Measurements from ENCODE around the gene MCTP1.

MCTP1 gene

GRCh38 chr5:95164861-95165260, 120.0 kb downstream of the MCTP1 start:
- no peak for DNase-seq
- ChIA-PET CTCF (interaction anchor here (1.0 kb wide), 1 partner anchor 13 kb away, joined by 3 read pairs; no protein-coding TSS in a partner anchor), POLR2A (no interaction called here)
- no peaks in the 10 kb centered on the region for H3K27me3 ChIP-seq (replicated peaks in 2 of 5; ENCODE audit: control insufficient read depth in 4 of 5, insufficient read depth in 5 of 5, low read length in 4 of 5)
- H3K27ac ChIP-seq (ENCODE audit: insufficient read depth in 1 of 2, low read depth in 1 of 2, low read length in 2 of 2, poor library complexity in 1 of 2, severe bottlenecking in 2 of 2): no peak overlapping the region
- 100% methylated on average over 1 of the region's 2 CpGs for WGBS (ENCODE audit: insufficient coverage)
- no peak overlapping the region for H3K4me3 ChIP-seq (ENCODE audit: control insufficient read depth in 1 of 7, extremely low read depth in 1 of 7, insufficient read depth in 4 of 7, low read depth in 2 of 7, low read length in 6 of 7)
- peaks cover 0 to 2% (median 0%) of the 10 kb centered on the region in 5 experiments for H3K9me3 ChIP-seq (ENCODE audit: control extremely low read depth in 1 of 5, control insufficient read depth in 4 of 5, insufficient read depth in 2 of 5, low read depth in 1 of 5, low read length in 4 of 5)
- no peaks in the 10 kb centered on the region for H3K36me3 ChIP-seq (ENCODE audit: control insufficient read depth in 4 of 4, insufficient read depth in 4 of 4, low read length in 3 of 4)
- peaks cover 11 to 23% (median 16%) of the 10 kb centered on the region in 4 experiments for H3K4me1 ChIP-seq (ENCODE audit: control extremely low read depth in 1 of 4, control insufficient read depth in 4 of 4, insufficient read depth in 4 of 4, low read length in 3 of 4)

- ChIA-PET CTCF (no interaction called here), POLR2A (interaction anchor here (0.6 kb wide), 1 partner anchor 91 kb away, joined by 3 read pairs; no protein-coding TSS in a partner anchor)
- Histone ChIP-seq H3K9me3 (ENCODE audit: control extremely low read depth in 1 of 5, control insufficient read depth in 4 of 5, insufficient read depth in 2 of 5, low read depth in 1 of 5, low read length in 4 of 5) (peaks cover 0 to 2% (median 0%) of the 10 kb centered on the region in 5 experiments), H3K27ac (ENCODE audit: insufficient read depth in 1 of 2, low read depth in 1 of 2, low read length in 2 of 2, poor library complexity in 1 of 2, severe bottlenecking in 2 of 2) (peak overlapping the region in 1 of 2 experiments; percentile 65), H3K4me3 (ENCODE audit: control insufficient read depth in 1 of 7, extremely low read depth in 1 of 7, insufficient read depth in 4 of 7, low read depth in 2 of 7, low read length in 6 of 7) (no peak overlapping the region), H3K4me1 (ENCODE audit: control extremely low read depth in 1 of 4, control insufficient read depth in 4 of 4, insufficient read depth in 4 of 4, low read length in 3 of 4) (peaks cover 11 to 23% (median 16%) of the 10 kb centered on the region in 4 experiments), H3K36me3 (ENCODE audit: control insufficient read depth in 4 of 4, insufficient read depth in 4 of 4, low read length in 3 of 4) (no peaks in the 10 kb centered on the region), H3K27me3 (replicated peaks in 2 of 5; ENCODE audit: control insufficient read depth in 4 of 5, insufficient read depth in 5 of 5, low read length in 4 of 5) (no peaks in the 10 kb centered on the region)
- no peak for DNase-seq
Measured at GRCh38 chr5:95163079-95163478, 121.8 kb downstream of the MCTP1 start.

- CTCF ChIA-PET: no interaction called here
- Histone ChIP-seq H3K9me3 (ENCODE audit: control extremely low read depth in 1 of 5, control insufficient read depth in 4 of 5, insufficient read depth in 2 of 5, low read depth in 1 of 5, low read length in 4 of 5) (peaks cover 0 to 2% (median 0%) of the 10 kb centered on the region in 5 experiments), H3K4me3 (ENCODE audit: control insufficient read depth in 1 of 7, extremely low read depth in 1 of 7, insufficient read depth in 4 of 7, low read depth in 2 of 7, low read length in 6 of 7) (peak overlapping the region in 5 of 7 experiments; percentile 4 to 35 (median 26)), H3K27ac (ENCODE audit: insufficient read depth in 1 of 2, low read depth in 1 of 2, low read length in 2 of 2, poor library complexity in 1 of 2, severe bottlenecking in 2 of 2) (peak overlapping the region; percentile 19 to 65), H3K4me1 (ENCODE audit: control extremely low read depth in 1 of 4, control insufficient read depth in 4 of 4, insufficient read depth in 4 of 4, low read length in 3 of 4) (peaks cover 11 to 23% (median 16%) of the 10 kb centered on the region in 4 experiments), H3K36me3 (ENCODE audit: control insufficient read depth in 4 of 4, insufficient read depth in 4 of 4, low read length in 3 of 4) (no peaks in the 10 kb centered on the region), H3K27me3 (replicated peaks in 2 of 5; ENCODE audit: control insufficient read depth in 4 of 5, insufficient read depth in 5 of 5, low read length in 4 of 5) (no peaks in the 10 kb centered on the region)
- POLR2A ChIA-PET: interaction anchor here (0.6 kb wide), 1 partner anchor 90 kb away, joined by 3 read pairs; no protein-coding TSS in a partner anchor
- peak; percentile 33 to 84 (median 79) for DNase-seq
Measured at GRCh38 chr5:95162231-95162992, 122.5 kb downstream of the MCTP1 start.

- WGBS (ENCODE audit: insufficient coverage): 82% methylated on average over 1 of the region's 1 CpG
- no peak for DNase-seq
- Histone ChIP-seq H3K4me3 (ENCODE audit: control insufficient read depth in 1 of 7, extremely low read depth in 1 of 7, insufficient read depth in 4 of 7, low read depth in 2 of 7, low read length in 6 of 7) (no peak overlapping the region), H3K9me3 (ENCODE audit: control extremely low read depth in 1 of 5, control insufficient read depth in 4 of 5, insufficient read depth in 2 of 5, low read depth in 1 of 5, low read length in 4 of 5) (no peaks in the 10 kb centered on the region), H3K4me1 (ENCODE audit: control extremely low read depth in 1 of 4, control insufficient read depth in 4 of 4, insufficient read depth in 4 of 4, low read length in 3 of 4) (peaks cover 11 to 23% (median 16%) of the 10 kb centered on the region in 4 experiments), H3K27ac (ENCODE audit: insufficient read depth in 1 of 2, low read depth in 1 of 2, low read length in 2 of 2, poor library complexity in 1 of 2, severe bottlenecking in 2 of 2) (no peak overlapping the region), H3K27me3 (replicated peaks in 2 of 5; ENCODE audit: control insufficient read depth in 4 of 5, insufficient read depth in 5 of 5, low read length in 4 of 5) (no peaks in the 10 kb centered on the region), H3K36me3 (ENCODE audit: control insufficient read depth in 4 of 4, insufficient read depth in 4 of 4, low read length in 3 of 4) (no peaks in the 10 kb centered on the region)
- ChIA-PET CTCF (no interaction called here), POLR2A (interaction anchor here (0.6 kb wide), 1 partner anchor 96 kb away, joined by 3 read pairs; no protein-coding TSS in a partner anchor)
Measured at GRCh38 chr5:95159603-95160002, 125.3 kb downstream of the MCTP1 start.

GRCh38 chr5:95155888-95156287, 129.0 kb downstream of the MCTP1 start:
- ChIA-PET POLR2A (no interaction called here), CTCF (interaction anchor here (1.1 kb wide), 1 partner anchor 9 kb away, joined by 3 read pairs; no protein-coding TSS in a partner anchor)

GRCh38 chr5:95153511-95153910, 131.4 kb downstream of the MCTP1 start:
- 55% methylated on average over 1 of the region's 2 CpGs for WGBS (ENCODE audit: insufficient coverage)
- ChIA-PET POLR2A (interaction anchor here (0.6 kb wide), 1 partner anchor 66 kb away, joined by 3 read pairs; no protein-coding TSS in a partner anchor), CTCF (no interaction called here)
- Histone ChIP-seq H3K9me3 (ENCODE audit: control extremely low read depth in 1 of 5, control insufficient read depth in 4 of 5, insufficient read depth in 2 of 5, low read depth in 1 of 5, low read length in 4 of 5) (peaks cover 0 to 6% (median 2%) of the 10 kb centered on the region in 5 experiments), H3K36me3 (ENCODE audit: control insufficient read depth in 4 of 4, insufficient read depth in 4 of 4, low read length in 3 of 4) (no peaks in the 10 kb centered on the region), H3K4me1 (ENCODE audit: control extremely low read depth in 1 of 4, control insufficient read depth in 4 of 4, insufficient read depth in 4 of 4, low read length in 3 of 4) (no peaks in the 10 kb centered on the region), H3K4me3 (ENCODE audit: control insufficient read depth in 1 of 7, extremely low read depth in 1 of 7, insufficient read depth in 4 of 7, low read depth in 2 of 7, low read length in 6 of 7) (no peak overlapping the region), H3K27ac (ENCODE audit: insufficient read depth in 1 of 2, low read depth in 1 of 2, low read length in 2 of 2, poor library complexity in 1 of 2, severe bottlenecking in 2 of 2) (no peak overlapping the region), H3K27me3 (replicated peaks in 2 of 5; ENCODE audit: control insufficient read depth in 4 of 5, insufficient read depth in 5 of 5, low read length in 4 of 5) (no peaks in the 10 kb centered on the region)
- no peak for DNase-seq

More at GRCh38 chr5:95155888-95156287, 129.0 kb downstream of the MCTP1 start:
- H3K4me1 ChIP-seq (ENCODE audit: control extremely low read depth in 1 of 4, control insufficient read depth in 4 of 4, insufficient read depth in 4 of 4, low read length in 3 of 4): peaks cover 0 to 1% (median under 1%) of the 10 kb centered on the region in 4 experiments
- no peak for DNase-seq
- H3K27me3 ChIP-seq (replicated peaks in 2 of 5; ENCODE audit: control insufficient read depth in 4 of 5, insufficient read depth in 5 of 5, low read length in 4 of 5): no peaks in the 10 kb centered on the region
- no peak overlapping the region for H3K4me3 ChIP-seq (ENCODE audit: control insufficient read depth in 1 of 7, extremely low read depth in 1 of 7, insufficient read depth in 4 of 7, low read depth in 2 of 7, low read length in 6 of 7)
- no peaks in the 10 kb centered on the region for H3K9me3 ChIP-seq (ENCODE audit: control extremely low read depth in 1 of 5, control insufficient read depth in 4 of 5, insufficient read depth in 2 of 5, low read depth in 1 of 5, low read length in 4 of 5)
- H3K27ac ChIP-seq (ENCODE audit: insufficient read depth in 1 of 2, low read depth in 1 of 2, low read length in 2 of 2, poor library complexity in 1 of 2, severe bottlenecking in 2 of 2): no peak overlapping the region
- H3K36me3 ChIP-seq (ENCODE audit: control insufficient read depth in 4 of 4, insufficient read depth in 4 of 4, low read length in 3 of 4): no peaks in the 10 kb centered on the region
- 100% methylated on average over 2 of the region's 2 CpGs for WGBS (ENCODE audit: insufficient coverage)

GRCh38 chr5:95152535-95152934, 132.4 kb downstream of the MCTP1 start:
- CTCF ChIA-PET: interaction anchor here (1.0 kb wide), 1 partner anchor 13 kb away, joined by 3 read pairs; no protein-coding TSS in a partner anchor
- POLR2A ChIA-PET: no interaction called here
- H3K36me3 ChIP-seq (ENCODE audit: control insufficient read depth in 4 of 4, insufficient read depth in 4 of 4, low read length in 3 of 4): no peaks in the 10 kb centered on the region
- H3K4me3 ChIP-seq (ENCODE audit: control insufficient read depth in 1 of 7, extremely low read depth in 1 of 7, insufficient read depth in 4 of 7, low read depth in 2 of 7, low read length in 6 of 7): no peak overlapping the region
- H3K27ac ChIP-seq (ENCODE audit: insufficient read depth in 1 of 2, low read depth in 1 of 2, low read length in 2 of 2, poor library complexity in 1 of 2, severe bottlenecking in 2 of 2): no peak overlapping the region
- no peaks in the 10 kb centered on the region for H3K4me1 ChIP-seq (ENCODE audit: control extremely low read depth in 1 of 4, control insufficient read depth in 4 of 4, insufficient read depth in 4 of 4, low read length in 3 of 4)
- H3K27me3 ChIP-seq (replicated peaks in 2 of 5; ENCODE audit: control insufficient read depth in 4 of 5, insufficient read depth in 5 of 5, low read length in 4 of 5): no peaks in the 10 kb centered on the region
- 100% methylated on average over 2 of the region's 2 CpGs for WGBS (ENCODE audit: insufficient coverage)
- peaks cover 0 to 12% (median 8%) of the 10 kb centered on the region in 5 experiments for H3K9me3 ChIP-seq (ENCODE audit: control extremely low read depth in 1 of 5, control insufficient read depth in 4 of 5, insufficient read depth in 2 of 5, low read depth in 1 of 5, low read length in 4 of 5)
- DNase-seq: no peak
